Measurements from ENCODE around the gene PAK6.

PAK6 gene

GRCh38 chr15:40233727-40234577, 4.9 kb upstream of the PAK6 start:
- TF ChIP-seq TAF1 (IDR thresholded peaks at IDR 0.05; ENCODE audit: borderline replicate concordance, insufficient read depth, low read length) (no peak), POLR2AphosphoS5 (IDR thresholded peaks at IDR 0.05; ENCODE audit: low read depth, low read length) (no peak), FOXP2 (optimal IDR thresholded peaks at IDR 0.05; ENCODE audit: borderline replicate concordance, extremely low read depth, extremely low read length, insufficient read depth) (no peak), REST (IDR thresholded peaks at IDR 0.05; ENCODE audit: insufficient read depth in 1 of 2, low read depth in 2 of 2, low read length in 2 of 2) (no peak), SIN3A (IDR thresholded peaks at IDR 0.05; ENCODE audit: borderline replicate concordance, insufficient read depth, low read length) (no peak)

GRCh38 chr15:40234783-40235182, 4.1 kb upstream of the PAK6 start:
- TF ChIP-seq SIN3A (IDR thresholded peaks at IDR 0.05; ENCODE audit: borderline replicate concordance, insufficient read depth, low read length) (no peak), FOXP2 (optimal IDR thresholded peaks at IDR 0.05; ENCODE audit: borderline replicate concordance, extremely low read depth, extremely low read length, insufficient read depth) (no peak), REST (IDR thresholded peaks at IDR 0.05; ENCODE audit: insufficient read depth in 1 of 2, low read depth in 2 of 2, low read length in 2 of 2) (no peak), TAF1 (IDR thresholded peaks at IDR 0.05; ENCODE audit: borderline replicate concordance, insufficient read depth, low read length) (no peak), POLR2AphosphoS5 (IDR thresholded peaks at IDR 0.05; ENCODE audit: low read depth, low read length) (no peak)

- no peak for TF ChIP-seq TAF1 (IDR thresholded peaks at IDR 0.05; ENCODE audit: borderline replicate concordance, insufficient read depth, low read length)
- TF ChIP-seq SIN3A (IDR thresholded peaks at IDR 0.05; ENCODE audit: borderline replicate concordance, insufficient read depth, low read length): no peak
- no peak for TF ChIP-seq REST (IDR thresholded peaks at IDR 0.05; ENCODE audit: insufficient read depth in 1 of 2, low read depth in 2 of 2, low read length in 2 of 2)
Observed at GRCh38 chr15:40235201-40235885, 3.5 kb upstream of the PAK6 start.

- TF ChIP-seq SIN3A (IDR thresholded peaks at IDR 0.05; ENCODE audit: borderline replicate concordance, insufficient read depth, low read length) (no peak), FOXP2 (optimal IDR thresholded peaks at IDR 0.05; ENCODE audit: borderline replicate concordance, extremely low read depth, extremely low read length, insufficient read depth) (no peak), TAF1 (IDR thresholded peaks at IDR 0.05; ENCODE audit: borderline replicate concordance, insufficient read depth, low read length) (no peak), POLR2AphosphoS5 (IDR thresholded peaks at IDR 0.05; ENCODE audit: low read depth, low read length) (no peak), REST (IDR thresholded peaks at IDR 0.05; ENCODE audit: insufficient read depth in 1 of 2, low read depth in 2 of 2, low read length in 2 of 2) (no peak)
Observed at GRCh38 chr15:40239404-40239692, 485 bp downstream of the PAK6 start.

All from PFSK-1 (cell line).